HL-60/S4 treated with phorbol 12-myristate 13-acetate at 8.2 ng/mL for 4 days and 3 days (cell line): Measurements from ENCODE around the gene GPR85.
"Not testable (repeated sequence)": the region's sequence is repeated elsewhere in the genome, so short reads cannot be mapped to it uniquely, and the experiment has no call there.

ENCODE experiments used
- in situ Hi-C: fragments of 300-500 bp; cut with MboI; formaldehyde crosslinking; loops from 2 replicates; pipeline ENCODE4 v1.15.0; 2022; ENCODE audit warnings: low sequenced_read_pairs

The GPR85 gene

DNA sequence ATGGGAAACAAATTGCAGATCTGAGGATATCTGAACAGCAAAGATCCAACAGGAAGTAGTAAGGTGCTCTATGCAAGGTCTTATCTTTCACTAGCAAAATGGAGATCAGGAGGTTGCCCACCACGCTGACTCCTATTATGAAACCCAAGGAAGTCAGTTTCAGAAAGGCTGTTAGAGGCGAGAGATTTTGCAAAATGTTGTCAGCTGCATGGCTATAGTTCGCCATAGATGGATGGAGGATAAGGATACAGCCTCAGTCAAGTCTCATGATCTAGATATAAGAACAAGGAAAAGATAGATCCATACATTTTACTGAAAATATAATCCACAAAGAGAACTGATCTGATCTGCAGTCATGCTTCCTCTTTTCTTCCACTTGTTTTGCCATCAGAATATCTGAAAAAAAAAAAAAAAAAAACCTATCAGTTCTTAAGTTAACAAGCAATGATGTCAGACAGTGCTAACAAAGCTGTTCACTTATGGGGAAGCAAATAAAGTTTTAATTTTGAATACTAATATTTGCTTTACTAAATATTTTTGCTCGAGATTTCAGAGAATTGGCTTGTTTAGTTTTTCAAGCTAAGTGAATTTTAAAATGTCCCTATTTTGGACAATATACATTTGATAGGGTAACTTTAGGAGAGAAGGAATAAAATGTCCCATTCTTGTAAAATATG, 2.0 kb downstream of the GPR85 start:
- in situ Hi-C loops: no loop called here

DNA sequence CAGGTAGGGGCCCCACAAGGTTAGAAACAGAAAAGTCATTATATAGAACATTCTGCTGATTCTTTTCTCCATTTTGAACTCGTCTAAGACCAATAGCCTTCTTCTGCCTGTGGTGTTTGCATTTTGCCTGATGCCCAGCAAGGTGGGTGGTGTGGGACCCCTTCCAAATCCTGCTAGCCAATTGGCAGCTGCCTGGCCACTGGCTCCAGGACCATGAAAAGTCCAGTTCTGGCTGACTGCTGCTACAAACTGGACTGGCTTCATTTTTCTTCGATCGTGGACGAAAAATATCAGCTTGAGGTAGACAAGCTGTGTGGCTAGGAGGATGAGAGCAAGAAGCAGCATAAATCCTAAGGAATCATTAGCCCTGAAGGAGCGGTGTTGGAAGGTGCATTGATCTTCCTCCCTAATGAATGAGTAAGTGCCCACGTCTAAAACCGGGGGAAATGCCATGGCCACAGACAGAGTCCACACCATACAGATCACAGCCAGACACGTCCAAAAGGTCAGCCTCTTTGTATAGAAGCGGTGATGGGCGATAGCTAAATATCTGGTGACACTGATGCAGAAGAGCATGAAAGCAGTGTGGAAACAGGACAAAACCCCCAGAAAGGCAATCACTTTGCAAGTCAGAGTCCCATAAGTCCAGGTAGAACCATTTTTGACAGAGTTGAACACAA, 2.7 kb downstream of the GPR85 start:
- in situ Hi-C loops: no loop called here

- in situ Hi-C loops: no loop called here
These were observed 3.4 kb downstream of the GPR85 start for GRCh38 chr7:113083132-113083815.

- in situ Hi-C loops: no loop called here
These were observed 8.3 kb downstream of the GPR85 start for GRCh38 chr7:113078331-113078730.

GRCh38 chr7:113076703-113077102, 9.9 kb downstream of the GPR85 start:
- in situ Hi-C loops: no loop called here

DNA sequence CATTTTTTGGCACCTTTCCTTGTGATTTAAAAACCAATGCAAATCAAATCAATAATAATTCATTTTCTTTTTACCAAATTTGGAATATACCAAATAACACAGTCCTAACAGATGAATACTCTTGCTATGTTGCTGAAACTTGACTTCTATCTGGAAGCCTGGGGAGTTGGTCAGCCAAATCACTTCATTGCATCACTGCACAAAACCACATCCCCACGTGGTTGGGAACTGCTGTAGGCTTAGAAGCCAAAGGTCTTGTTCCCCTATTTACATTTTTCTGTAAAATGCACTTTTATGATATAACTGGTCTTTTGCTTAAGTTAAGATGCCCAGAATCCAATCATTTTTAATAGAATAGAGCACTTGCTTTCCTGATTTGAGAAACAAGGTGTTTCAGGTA, 15.2 kb downstream of the GPR85 start:
- in situ Hi-C loops: no loop called here

- in situ Hi-C loops: no loop called here
These were observed 24.1 kb downstream of the GPR85 start for GRCh38 chr7:113062499-113062898.

GRCh38 chr7:113060100-113060499, 26.5 kb downstream of the GPR85 start:
- in situ Hi-C loops: no loop called here

GRCh38 chr7:113054938-113055337, 31.7 kb downstream of the GPR85 start:
- in situ Hi-C loops: no loop called here

DNA sequence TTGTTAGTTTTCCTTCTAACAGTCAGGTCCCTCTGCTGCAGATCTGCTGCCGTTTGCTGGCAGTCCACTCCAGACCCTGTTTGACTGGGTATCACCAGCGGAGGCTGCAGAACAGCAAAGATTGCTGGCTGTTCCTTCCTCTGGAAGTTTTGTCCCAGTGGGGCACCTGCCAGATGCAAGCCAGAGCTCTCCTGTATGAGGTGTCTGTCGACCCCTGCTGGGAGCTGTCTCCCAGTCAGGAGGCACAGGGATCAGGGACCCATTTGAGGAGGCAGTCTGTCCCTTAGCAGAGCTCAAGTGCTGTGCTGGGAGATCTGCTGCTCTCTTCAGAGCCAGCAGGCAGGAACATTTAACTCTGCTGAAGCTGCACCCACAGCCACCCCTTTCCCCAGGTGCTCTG, 32.4 kb downstream of the GPR85 start:
- in situ Hi-C loops: not testable (repeated sequence)

GRCh38 chr7:113049221-113049620, 37.4 kb downstream of the GPR85 start:
- in situ Hi-C loops: not testable (repeated sequence)

DNA sequence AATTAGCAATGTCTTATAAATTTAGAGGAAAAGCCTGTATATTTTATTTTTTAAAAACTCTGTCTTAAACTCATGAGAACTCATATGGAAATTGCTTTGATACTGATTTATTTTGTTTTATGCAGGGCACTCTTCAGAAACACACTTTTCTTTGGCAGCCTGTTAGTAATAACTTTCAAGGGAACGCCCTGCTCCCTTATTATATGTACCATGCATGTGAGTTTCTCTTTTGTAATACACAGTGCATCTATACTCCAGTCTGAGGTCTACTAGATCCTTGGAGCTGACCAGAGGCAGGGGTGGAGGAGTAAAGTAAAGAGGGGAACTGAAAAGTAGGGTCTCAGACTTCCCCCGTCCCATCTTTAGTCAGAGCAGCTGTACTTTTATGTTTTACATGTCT, 40.2 kb downstream of the GPR85 start:
- in situ Hi-C loops: no loop called here

DNA sequence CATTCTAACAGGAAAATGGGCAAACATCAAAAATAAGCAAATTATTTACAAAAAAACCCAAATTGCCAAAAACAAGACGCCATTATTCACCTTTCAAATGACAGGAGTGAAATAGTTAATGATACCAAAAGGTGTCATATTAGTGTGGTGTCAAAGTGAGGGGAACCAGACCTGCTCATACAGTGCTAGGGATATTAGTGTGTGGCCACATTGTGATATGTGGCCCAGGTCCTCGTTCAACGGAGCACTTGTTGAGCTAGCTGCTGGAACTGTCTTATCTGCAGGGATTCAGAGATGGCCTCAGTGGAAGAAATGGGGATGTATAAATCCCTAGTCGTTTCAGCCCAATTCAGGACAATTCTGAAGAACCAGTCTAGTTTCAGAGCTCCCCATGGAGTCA, 41.2 kb downstream of the GPR85 start:
- in situ Hi-C loops: no loop called here

GRCh38 chr7:113044394-113044793, 42.2 kb downstream of the GPR85 start:
- in situ Hi-C loops: no loop called here

DNA sequence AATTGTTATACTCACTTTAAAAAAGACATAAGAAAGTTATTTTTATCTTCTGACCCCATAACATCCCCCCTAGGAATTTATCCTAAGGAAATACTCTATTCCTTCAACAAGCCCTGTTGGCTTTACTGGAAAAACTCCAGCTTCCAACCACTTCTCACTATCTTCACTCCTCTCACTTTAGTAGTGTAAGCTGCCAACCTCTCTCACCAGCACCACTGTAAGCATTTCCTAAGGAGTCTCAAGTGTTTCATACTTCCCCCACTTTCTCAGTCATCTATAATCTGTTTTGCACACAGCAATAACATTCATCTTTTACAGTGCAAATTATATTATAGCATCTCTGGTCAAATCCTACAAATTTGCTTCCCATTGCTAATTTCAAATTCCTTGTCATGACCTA, 45.8 kb downstream of the GPR85 start:
- in situ Hi-C loops: no loop called here

- in situ Hi-C loops: no loop called here
These were observed 52.7 kb downstream of the GPR85 start for GRCh38 chr7:113033959-113034358.
